Thymus (tissue), 11 donors: ENCODE data around the gene ANO2. TPM values are rescaled to one million over a fixed set of nuclear protein-coding genes. Genes with fewer than 3 reads are reported as not detected.

Experiments used
- DNase-seq, 9 donors: peaks; one replicate each; pipeline ENCODE4 v3.0.0-alpha.2; 2013; ENCODE audit warnings: low spot score in 9 of 9, low read depth in 6 of 9, missing footprints in 1 of 9
- H3K27ac ChIP-seq, 2 donors: one replicate each; pipeline ENCODE4 v1.5.1; 2013; ENCODE audit warnings: control low read depth in 1 of 2, low read depth in 1 of 2, low read length in 1 of 2, mild to moderate bottlenecking in 1 of 2, moderate library complexity in 1 of 2
- H3K27me3 ChIP-seq, 2 donors: one replicate each; pipeline ENCODE4 v1.5.1; 2013; ENCODE audit warnings: low read length in 1 of 2; ENCODE audit not compliant: control insufficient read depth in 2 of 2, insufficient read depth in 1 of 2
- H3K36me3 ChIP-seq, 2 donors: one replicate each; pipeline ENCODE4 v1.5.1; 2013; ENCODE audit warnings: low read length in 1 of 2, mild to moderate bottlenecking in 1 of 2, moderate library complexity in 1 of 2; ENCODE audit not compliant: control insufficient read depth in 2 of 2, insufficient read depth in 2 of 2
- H3K4me1 ChIP-seq, 2 donors: one replicate each; pipeline ENCODE4 v1.5.1; 2013; ENCODE audit warnings: low read length in 2 of 2; ENCODE audit not compliant: control insufficient read depth in 2 of 2, insufficient read depth in 2 of 2
- H3K4me3 ChIP-seq, 2 donors: one replicate each; pipeline ENCODE4 v1.5.1; 2013; ENCODE audit warnings: low read length in 2 of 2, control low read depth in 1 of 2, mild to moderate bottlenecking in 1 of 2
- H3K9me3 ChIP-seq, 2 donors: one replicate each; pipeline ENCODE4 v1.5.1; 2013; ENCODE audit warnings: low read length in 1 of 2, mild to moderate bottlenecking in 1 of 2; ENCODE audit not compliant: control insufficient read depth in 2 of 2, insufficient read depth in 1 of 2
- WGBS: extraction: QIAGEN DNeasy Blood & Tissue Kit; methylation state at CpG from one replicate; pipeline ENCODE4 v1.1.7; 2013; 5-methylcytosine and 5-hydroxymethylcytosine counted together
- polyA plus RNA-seq: library from polyadenylated mRNA; stranded (reverse); fragments of 200-250 nt; gene quantifications from one replicate; pipeline ENCODE4 v1.2.3, GENCODE V29; 2013
- total RNA-seq: library from RNA; stranded (reverse); fragments of 120-200 nt; gene quantifications from one replicate; pipeline ENCODE4 v1.2.4, GENCODE V29; 2013
- donor health status: healthy.

Gene ANO2
- total and polyA plus RNA-seq, 2 donors: 0.57 to 1.4 TPM

GRCh38 chr12:5648692-5649359, 296.2 kb downstream of the ANO2 start:
- peaks cover 0 to 2% of the 10 kb centered on the region in 2 donors for H3K27me3 ChIP-seq
- no peak overlapping the region for H3K4me3 ChIP-seq
- no peaks in the 10 kb centered on the region for H3K36me3 ChIP-seq
- peak in 2 of 9 donors; percentile 8 to 26 for DNase-seq
- H3K27ac ChIP-seq: no peak overlapping the region
- no peaks in the 10 kb centered on the region for H3K4me1 ChIP-seq
- WGBS: 57% methylated on average over 9 of the region's 9 CpGs
- H3K9me3 ChIP-seq: no peaks in the 10 kb centered on the region

GRCh38 chr12:5643266-5643665, 301.8 kb downstream of the ANO2 start:
- 84% methylated on average over 2 of the region's 2 CpGs for WGBS
- no peak for DNase-seq
- Histone ChIP-seq H3K4me1 (no peaks in the 10 kb centered on the region), H3K9me3 (no peaks in the 10 kb centered on the region), H3K27me3 (peaks cover 0 to 2% of the 10 kb centered on the region in 2 donors), H3K4me3 (no peak overlapping the region), H3K27ac (no peak overlapping the region), H3K36me3 (no peaks in the 10 kb centered on the region)

- no peak for DNase-seq
- Histone ChIP-seq H3K9me3 (no peaks in the 10 kb centered on the region), H3K27ac (no peak overlapping the region), H3K27me3 (no peaks in the 10 kb centered on the region), H3K4me3 (no peak overlapping the region), H3K36me3 (no peaks in the 10 kb centered on the region), H3K4me1 (peaks cover 0 to 2% of the 10 kb centered on the region in 2 donors)
- 92% methylated on average over 4 of the region's 4 CpGs for WGBS
Measured at GRCh38 chr12:5637698-5638097, 307.4 kb downstream of the ANO2 start.

- DNase-seq: no peak
- Histone ChIP-seq H3K4me3 (no peak overlapping the region), H3K9me3 (no peaks in the 10 kb centered on the region), H3K27ac (no peak overlapping the region), H3K36me3 (no peaks in the 10 kb centered on the region), H3K4me1 (peaks cover 0 to 2% of the 10 kb centered on the region in 2 donors), H3K27me3 (no peaks in the 10 kb centered on the region)
- 82% methylated on average over 4 of the region's 4 CpGs for whole genome bisulfite sequencing
Measured at GRCh38 chr12:5636907-5637306, 308.2 kb downstream of the ANO2 start.

- peaks cover 0 to 2% of the 10 kb centered on the region in 2 donors for H3K4me1 ChIP-seq
- H3K27ac ChIP-seq: no peak overlapping the region
- H3K36me3 ChIP-seq: no peaks in the 10 kb centered on the region
- H3K9me3 ChIP-seq: no peaks in the 10 kb centered on the region
- DNase-seq: no peak
- H3K4me3 ChIP-seq: no peak overlapping the region
- no peaks in the 10 kb centered on the region for H3K27me3 ChIP-seq
- 90% methylated on average over 3 of the region's 3 CpGs for WGBS
Measured at GRCh38 chr12:5633106-5633505, 312.0 kb downstream of the ANO2 start.

- H3K9me3 ChIP-seq: no peaks in the 10 kb centered on the region
- DNase-seq: no peak
- no peaks in the 10 kb centered on the region for H3K27me3 ChIP-seq
- 96% methylated on average over 2 of the region's 2 CpGs for WGBS
- no peaks in the 10 kb centered on the region for H3K36me3 ChIP-seq
- no peak overlapping the region for H3K27ac ChIP-seq
- peaks cover 0 to 2% of the 10 kb centered on the region in 2 donors for H3K4me1 ChIP-seq
- no peak overlapping the region for H3K4me3 ChIP-seq
Measured at GRCh38 chr12:5632453-5632852, 312.6 kb downstream of the ANO2 start.

GRCh38 chr12:5631497-5631896, 313.6 kb downstream of the ANO2 start:
- DNase-seq: no peak
- peaks cover 0 to 1% of the 10 kb centered on the region in 2 donors for H3K9me3 ChIP-seq
- WGBS: 88% methylated on average over 5 of the region's 5 CpGs
- peaks cover 0 to 2% of the 10 kb centered on the region in 2 donors for H3K4me1 ChIP-seq
- H3K27me3 ChIP-seq: no peaks in the 10 kb centered on the region
- H3K36me3 ChIP-seq: no peaks in the 10 kb centered on the region
- H3K4me3 ChIP-seq: no peak overlapping the region
- no peak overlapping the region for H3K27ac ChIP-seq

GRCh38 chr12:5630726-5631125, 314.3 kb downstream of the ANO2 start:
- H3K9me3 ChIP-seq: peaks cover 0 to 1% of the 10 kb centered on the region in 2 donors
- DNase-seq: no peak
- no peaks in the 10 kb centered on the region for H3K4me1 ChIP-seq
- H3K27me3 ChIP-seq: no peaks in the 10 kb centered on the region
- 94% methylated on average over 4 of the region's 4 CpGs for WGBS
- H3K36me3 ChIP-seq: no peaks in the 10 kb centered on the region
- no peak overlapping the region for H3K27ac ChIP-seq
- H3K4me3 ChIP-seq: no peak overlapping the region

GRCh38 chr12:5628501-5628900, 316.6 kb downstream of the ANO2 start:
- Histone ChIP-seq H3K27me3 (peaks cover 0 to 2% of the 10 kb centered on the region in 2 donors), H3K4me1 (no peaks in the 10 kb centered on the region), H3K4me3 (no peak overlapping the region), H3K27ac (no peak overlapping the region), H3K36me3 (no peaks in the 10 kb centered on the region), H3K9me3 (peaks cover 0 to 1% of the 10 kb centered on the region in 2 donors)
- DNase-seq: no peak
- 98% methylated on average over 8 of the region's 8 CpGs for WGBS
